ENCODE measurements around the gene DGKB. TPM values are rescaled to one million over a fixed set of nuclear protein-coding genes. Genes with fewer than 3 reads are reported as not detected.
"Not testable (repeated sequence)": the region's sequence is repeated elsewhere in the genome, so short reads cannot be mapped to it uniquely, and the experiment has no call there.

DGKB gene
- total RNA-seq, 1 donor from 2014 or later: 0.30 TPM

DNA sequence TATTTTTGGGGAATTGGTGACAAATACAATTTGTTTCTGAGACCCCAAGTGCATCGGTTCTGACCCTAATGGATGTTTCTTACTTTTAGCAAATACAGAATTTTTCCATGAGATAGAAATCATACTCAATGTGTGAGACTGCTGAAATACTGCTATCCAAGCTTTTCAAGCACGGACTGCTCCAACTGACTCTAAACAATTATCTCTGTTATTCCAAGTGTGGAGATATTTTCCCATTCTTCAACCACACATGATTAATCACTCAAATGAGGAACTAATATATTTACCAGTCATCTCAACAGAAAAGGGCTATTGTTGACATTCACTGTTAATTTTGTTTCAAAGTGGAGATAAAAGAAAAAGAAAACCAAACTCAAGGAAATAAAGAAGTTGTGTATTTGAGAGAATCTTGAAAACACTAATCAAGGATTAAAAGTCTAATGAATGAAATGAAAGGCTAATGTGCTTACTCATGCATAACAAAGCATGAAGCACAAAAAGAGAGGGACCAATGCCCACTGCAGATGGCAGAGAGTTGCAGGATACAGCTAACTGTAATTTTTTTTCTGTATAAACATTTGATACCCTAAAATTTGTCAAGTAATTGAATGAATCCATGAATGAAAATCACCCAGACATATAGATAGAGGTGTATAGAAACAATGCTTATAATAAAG lies 423.6 kb downstream of the DGKB start:
- Histone ChIP-seq H3K27ac (replicated peaks) (no peak overlapping the region), H3K36me3 (no peaks in the 10 kb centered on the region), H3K4me1 (no peaks in the 10 kb centered on the region), H3K27me3 (ENCODE audit: low read depth) (no peaks in the 10 kb centered on the region), H3K9me3 (replicated peaks) (peaks cover under 1% of the 10 kb centered on the region), H3K4me3 (no peak overlapping the region)
- DNase-seq: no peak
- TF ChIP-seq CTCF (IDR thresholded peaks at IDR 0.05; ENCODE audit: borderline replicate concordance): no peak
- intact Hi-C loops (cut with micrococcal nuclease): no loop called here

DNA sequence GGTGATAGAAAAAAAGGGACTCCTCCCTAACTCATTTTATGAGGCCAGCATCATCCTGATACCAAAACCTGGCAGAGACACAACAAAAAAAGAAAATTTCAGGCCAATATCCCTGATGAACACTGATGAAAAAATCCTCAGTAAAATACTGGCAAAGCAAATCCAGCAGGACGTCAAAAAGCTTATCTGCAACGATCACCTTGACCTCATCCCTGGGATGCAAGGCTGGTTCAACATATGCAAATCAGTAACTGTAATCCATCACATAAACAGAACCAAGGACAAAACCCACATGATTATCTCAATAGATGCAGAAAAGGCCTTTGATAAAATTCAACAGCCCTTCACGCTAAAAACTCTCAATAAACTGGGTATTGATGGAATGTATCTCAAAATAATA lies 440.8 kb downstream of the DGKB start:
- H3K4me1 ChIP-seq; DNase-seq; intact Hi-C loops (cut with micrococcal nuclease); H3K27me3 ChIP-seq (ENCODE audit: low read depth); H3K9me3 ChIP-seq (replicated peaks); H3K4me3 ChIP-seq; H3K27ac ChIP-seq (replicated peaks); H3K36me3 ChIP-seq: not testable (repeated sequence)

DNA sequence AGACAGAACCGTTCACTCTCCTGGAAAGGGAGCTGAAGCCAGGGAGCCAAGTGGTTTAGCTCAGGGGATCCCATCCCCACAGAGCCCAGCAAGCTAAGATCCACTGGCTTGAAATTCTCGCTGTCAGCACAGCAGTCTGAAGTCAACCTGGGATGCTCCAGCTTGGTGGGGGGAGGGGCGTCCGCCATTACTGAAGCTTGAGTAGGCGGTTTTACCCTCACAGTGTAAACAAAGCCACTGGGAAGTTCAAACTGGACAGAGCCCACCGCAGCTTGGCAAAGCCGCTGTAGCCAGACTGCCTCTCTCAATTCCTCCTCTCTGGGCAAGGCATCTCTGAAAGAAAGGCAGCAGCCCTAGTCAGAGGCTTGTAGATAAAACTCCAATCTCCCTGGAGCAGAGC lies 443.7 kb downstream of the DGKB start:
- intact Hi-C loops (cut with micrococcal nuclease): loop anchor here (10.0 kb wide), 1 partner anchor 1174 kb away; no protein-coding TSS in a partner anchor
- not testable (repeated sequence) for H3K27me3 ChIP-seq (ENCODE audit: low read depth); DNase-seq; H3K36me3 ChIP-seq; H3K4me1 ChIP-seq; H3K9me3 ChIP-seq (replicated peaks); H3K4me3 ChIP-seq; H3K27ac ChIP-seq (replicated peaks)

DNA sequence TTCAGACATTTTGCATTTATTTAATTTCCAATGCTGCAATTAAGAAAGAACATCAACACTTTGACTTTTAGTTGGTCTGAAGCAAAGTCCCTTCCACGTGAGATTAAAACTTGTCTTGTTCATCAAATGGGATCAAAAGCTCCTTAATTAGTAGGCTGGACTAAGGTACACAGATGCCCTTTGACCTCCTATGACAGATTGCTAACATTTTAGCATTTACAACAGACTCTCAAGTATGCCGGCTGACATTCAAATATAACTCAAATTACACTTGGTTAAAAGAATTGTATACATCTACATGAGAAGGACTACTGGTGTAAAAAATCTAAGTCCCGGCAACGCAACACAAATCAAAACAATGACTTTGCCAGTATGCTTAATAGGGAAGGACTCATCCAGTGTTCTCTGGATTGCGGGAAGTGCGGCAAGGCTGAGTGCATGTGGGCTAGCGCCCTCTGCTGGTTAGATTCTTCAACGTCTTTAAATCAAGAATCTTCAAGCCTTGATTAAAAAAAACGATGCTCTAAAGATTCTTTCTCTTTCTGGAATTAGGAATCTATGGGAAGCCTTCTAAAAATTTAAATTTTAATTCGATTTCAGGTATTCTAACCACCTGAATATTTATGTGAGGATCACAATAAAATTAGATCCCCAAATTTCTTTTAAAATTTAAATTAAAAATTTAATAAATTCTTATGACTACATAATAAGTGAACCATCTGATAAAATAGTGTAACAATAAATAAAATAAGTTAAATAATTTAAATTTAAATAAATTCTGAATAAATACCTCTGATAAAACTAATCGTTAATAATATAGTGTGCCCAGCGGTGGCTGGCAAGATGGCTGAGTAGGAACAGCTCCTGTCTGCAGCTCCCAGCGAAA lies 444.7 kb downstream of the DGKB start:
- TF ChIP-seq CTCF (IDR thresholded peaks at IDR 0.05; ENCODE audit: borderline replicate concordance): peak; percentile 91
- H3K4me3 ChIP-seq: peak overlapping the region; percentile 38

DNA sequence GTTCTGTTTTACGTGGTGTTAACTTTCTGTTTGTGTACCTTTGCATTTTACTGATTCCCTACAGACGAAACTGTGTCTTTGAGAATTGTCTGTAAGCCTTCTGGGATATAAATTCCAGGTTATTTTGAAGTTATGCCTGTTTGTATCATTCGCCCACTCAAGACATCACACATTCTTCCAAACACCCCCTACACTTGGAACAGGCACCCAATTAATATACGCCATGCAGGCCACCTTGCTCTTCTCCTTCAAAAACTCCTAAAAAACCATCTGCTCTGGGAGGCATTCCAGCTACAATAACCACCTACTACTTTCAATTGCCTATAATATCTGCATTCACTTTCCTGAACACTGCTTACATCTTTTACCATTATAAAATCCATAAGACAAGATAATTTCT lies 453.3 kb downstream of the DGKB start:
- no peak overlapping the region for H3K4me3 ChIP-seq

More for the DNA sequence above, 444.7 kb downstream of the DGKB start:
- no peaks in the 10 kb centered on the region for H3K27me3 ChIP-seq (ENCODE audit: low read depth)
- peak; percentile 48 for DNase-seq
- no peaks in the 10 kb centered on the region for H3K36me3 ChIP-seq
- H3K4me1 ChIP-seq: peaks cover 9% of the 10 kb centered on the region
- intact Hi-C loops (cut with micrococcal nuclease): loop anchor here (10.0 kb wide), 1 partner anchor 1173 kb away; no protein-coding TSS in a partner anchor
- no peak overlapping the region for H3K27ac ChIP-seq (replicated peaks)
- H3K9me3 ChIP-seq (replicated peaks): no peaks in the 10 kb centered on the region

GRCh38 chr7:14446829-14447228 lies 455.7 kb downstream of the DGKB start:
- Histone ChIP-seq H3K27me3 (ENCODE audit: low read depth) (no peaks in the 10 kb centered on the region), H3K36me3 (no peaks in the 10 kb centered on the region), H3K9me3 (replicated peaks) (peaks cover 12% of the 10 kb centered on the region), H3K4me1 (no peaks in the 10 kb centered on the region), H3K4me3 (no peak overlapping the region), H3K27ac (replicated peaks) (no peak overlapping the region)
- intact Hi-C loops (cut with micrococcal nuclease): no loop called here
- no peak for DNase-seq
- TF ChIP-seq CTCF (IDR thresholded peaks at IDR 0.05; ENCODE audit: borderline replicate concordance): no peak

More for the DNA sequence above, 453.3 kb downstream of the DGKB start:
- H3K9me3 ChIP-seq (replicated peaks): peaks cover 12% of the 10 kb centered on the region
- intact Hi-C loops (cut with micrococcal nuclease): no loop called here
- TF ChIP-seq CTCF (IDR thresholded peaks at IDR 0.05; ENCODE audit: borderline replicate concordance): no peak
- DNase-seq: no peak
- H3K27me3 ChIP-seq (ENCODE audit: low read depth): no peaks in the 10 kb centered on the region
- no peaks in the 10 kb centered on the region for H3K36me3 ChIP-seq
- H3K27ac ChIP-seq (replicated peaks): no peak overlapping the region
- no peaks in the 10 kb centered on the region for H3K4me1 ChIP-seq

All from left ventricle myocardium inferior (tissue), 1 donor.